NT2/D1 (cell line): ENCODE results near the gene MFSD11.

ENCODE experiments used
- SUZ12 ChIP-seq: IDR thresholded peaks from 2 replicates; pipeline ENCODE4 v1.6.1; 2011; ENCODE audit not compliant: insufficient read length, insufficient read depth; ENCODE audit errors: extremely low read depth
- YY1 ChIP-seq: IDR thresholded peaks from 2 replicates; pipeline ENCODE4 v1.6.1; 2011; ENCODE audit not compliant: insufficient read length, insufficient read depth
- ZNF274 ChIP-seq: IDR thresholded peaks from 2 replicates; pipeline ENCODE4 v1.6.1; 2011; ENCODE audit warnings: mild to moderate bottlenecking, low read depth, low read length

- TF ChIP-seq SUZ12 (no peak), YY1 (no peak), ZNF274 (no peak)
These were observed 6.8 kb downstream of the MFSD11 start for GRCh38 chr17:76744747-76745146.
